Activated naive CD4-positive, alpha-beta T cell treated with anti-CD3 and anti-CD28 coated beads for 36 hours (primary cell): Measurements from ENCODE around the gene FIBP. TPM values are rescaled to one million over a fixed set of nuclear protein-coding genes. Genes with fewer than 3 reads are reported as not detected.

ENCODE experiments used
- CTCF ChIA-PET: fragments of 350-600 bp; sonication (Branson Sonifier 250); formaldehyde crosslinking; loops from one replicate; lab custom pipeline; 2021; ENCODE audit warnings: antibody characterized with exemption; lab: Charles Lee
- DNase-seq: peaks from one replicate; pipeline ENCODE4 v3.0.0-alpha.2; 2020
- H3K27ac Mint-ChIP-seq: one replicate; pipeline ENCODE4 v1.8.0; 2021; ENCODE audit warnings: mild to moderate bottlenecking, mixed read lengths
- H3K27me3 Mint-ChIP-seq: one replicate; pipeline ENCODE4 v1.8.0; 2021; ENCODE audit warnings: low read depth, mixed read lengths
- H3K36me3 Mint-ChIP-seq: one replicate; pipeline ENCODE4 v1.8.0; 2021; ENCODE audit warnings: low read depth, mixed read lengths
- H3K4me1 Mint-ChIP-seq: one replicate; pipeline ENCODE4 v1.8.0; 2021; ENCODE audit warnings: low read depth, mixed read lengths
- H3K4me3 Mint-ChIP-seq: one replicate; pipeline ENCODE4 v1.8.0; 2021; ENCODE audit warnings: mild to moderate bottlenecking, moderate library complexity, mixed read lengths
- H3K9me3 Mint-ChIP-seq: one replicate; pipeline ENCODE4 v1.8.0; 2021; ENCODE audit warnings: mixed read lengths
- intact Hi-C: fragments of 100-400 bp; cut with micrococcal nuclease; formaldehyde crosslinking; loops from one replicate; pipeline ENCODE4 v1.15.1; 2023
- total RNA-seq, 2 experiments: library from RNA; stranded (reverse); gene quantifications; one replicate each; pipeline ENCODE4 v1.2.3, GENCODE V29; 2021

The FIBP gene
- total RNA-seq, 2 experiments from 2014 or later = 83.1 to 86.6 TPM

GRCh38 chr11:65886826-65887722 is 1.2 kb downstream of the FIBP start:
- intact Hi-C loops = no loop called here
- peak overlapping the region; percentile 95 for H3K27ac Mint-ChIP-seq
- peaks cover 33% of the 10 kb centered on the region for H3K36me3 Mint-ChIP-seq
- H3K27me3 Mint-ChIP-seq = no peaks in the 10 kb centered on the region
- no peak for DNase-seq
- H3K9me3 Mint-ChIP-seq = no peaks in the 10 kb centered on the region
- peak overlapping the region; percentile 97 for H3K4me3 Mint-ChIP-seq
- H3K4me1 Mint-ChIP-seq = peaks cover 52% of the 10 kb centered on the region
- CTCF ChIA-PET = interaction anchor here (0.6 to 14.7 kb wide), 23 partner anchors 9 to 520 kb away, joined by 3 to 178 read pairs (median 5); partner anchors contain the start of genes BANF1, CFL1, EFEMP2 and EIF1AD

- CTCF ChIA-PET = interaction anchor here (0.7 to 14.7 kb wide), 26 partner anchors 8 to 174 kb away, joined by 3 to 178 read pairs (median 8); partner anchors contain the start of genes CFL1, EFEMP2, MUS81 and SNX32
- Mint-ChIP-seq H3K4me1 (peaks cover 57% of the 10 kb centered on the region), H3K9me3 (no peaks in the 10 kb centered on the region), H3K27me3 (no peaks in the 10 kb centered on the region), H3K4me3 (peak overlapping the region; percentile 97), H3K36me3 (peaks cover 29% of the 10 kb centered on the region), H3K27ac (no peak overlapping the region)
- no peak for DNase-seq
- intact Hi-C loops = loop anchor here (2.0 kb wide), 1 partner anchor 25 kb away; no protein-coding TSS in a partner anchor
Measured at GRCh38 chr11:65885808-65886536, 2.3 kb downstream of the FIBP start.

DNA sequence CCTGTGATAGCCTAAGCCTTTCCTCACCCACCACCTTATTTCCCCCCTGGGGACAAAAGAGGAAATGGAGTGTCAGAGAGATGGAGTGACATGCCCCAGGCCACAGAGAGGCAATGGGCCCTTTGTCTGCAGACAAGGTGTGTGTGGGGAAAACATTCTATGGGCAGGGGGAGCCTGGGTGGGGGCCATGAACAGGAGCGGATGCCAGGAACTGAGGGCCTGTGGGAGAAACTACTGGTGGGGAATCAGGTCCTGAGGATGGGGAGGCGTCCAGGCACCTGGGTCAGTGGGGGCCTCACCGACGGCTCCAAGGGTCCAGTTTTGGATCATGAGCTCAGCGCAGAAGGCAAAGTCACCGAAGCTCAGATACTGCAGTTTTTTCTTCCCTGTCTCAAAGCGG is 3.0 kb downstream of the FIBP start:
- CTCF ChIA-PET = interaction anchor here (0.6 to 14.7 kb wide), 41 partner anchors 10 to 404 kb away, joined by 3 to 178 read pairs (median 6); partner anchors contain the start of genes CFL1, EFEMP2, MUS81 and SART1
- no peaks in the 10 kb centered on the region for H3K27me3 Mint-ChIP-seq
- no peak for DNase-seq
- H3K36me3 Mint-ChIP-seq = peaks cover 29% of the 10 kb centered on the region
- intact Hi-C loops = loop anchor here (2.0 kb wide), 1 partner anchor 26 kb away; no protein-coding TSS in a partner anchor
- no peaks in the 10 kb centered on the region for H3K9me3 Mint-ChIP-seq
- no peak overlapping the region for H3K27ac Mint-ChIP-seq
- peaks cover 63% of the 10 kb centered on the region for H3K4me1 Mint-ChIP-seq
- H3K4me3 Mint-ChIP-seq = no peak overlapping the region

- peaks cover 63% of the 10 kb centered on the region for H3K4me1 Mint-ChIP-seq
- H3K27ac Mint-ChIP-seq = peak overlapping the region; percentile 80
Measured at GRCh38 chr11:65884716-65885092, 3.6 kb downstream of the FIBP start.

GRCh38 chr11:65883786-65884715 is 4.2 kb downstream of the FIBP start:
- H3K27me3 Mint-ChIP-seq = no peaks in the 10 kb centered on the region
- H3K9me3 Mint-ChIP-seq = no peaks in the 10 kb centered on the region
- H3K36me3 Mint-ChIP-seq = peaks cover 29% of the 10 kb centered on the region
- CTCF ChIA-PET = interaction anchor here (0.6 to 14.7 kb wide), 43 partner anchors 10 to 1101 kb away, joined by 3 to 178 read pairs (median 5); partner anchors contain the start of genes CFL1, EFEMP2, MUS81 and SART1
- intact Hi-C loops = loop anchor here (1.0 to 2.0 kb wide), 2 partner anchors 27 to 105 kb away; no protein-coding TSS in a partner anchor
- H3K4me3 Mint-ChIP-seq = no peak overlapping the region
- H3K27ac Mint-ChIP-seq = peak overlapping the region; percentile 80
- DNase-seq = no peak
- peaks cover 63% of the 10 kb centered on the region for H3K4me1 Mint-ChIP-seq

More at GRCh38 chr11:65884716-65885092, 3.6 kb downstream of the FIBP start:
- peak; percentile 86 for DNase-seq
- H3K4me3 Mint-ChIP-seq = no peak overlapping the region
- no peaks in the 10 kb centered on the region for H3K27me3 Mint-ChIP-seq
- CTCF ChIA-PET = interaction anchor here (0.6 to 14.7 kb wide), 47 partner anchors 11 to 1102 kb away, joined by 3 to 178 read pairs (median 5); partner anchors contain the start of genes CFL1, EFEMP2, MUS81 and SART1
- peaks cover 29% of the 10 kb centered on the region for H3K36me3 Mint-ChIP-seq
- no peaks in the 10 kb centered on the region for H3K9me3 Mint-ChIP-seq
- intact Hi-C loops = loop anchor here (1.0 to 2.0 kb wide), 2 partner anchors 26 to 105 kb away; no protein-coding TSS in a partner anchor

GRCh38 chr11:65883058-65883761 is 5.1 kb downstream of the FIBP start:
- Mint-ChIP-seq H3K27ac (no peak overlapping the region), H3K9me3 (no peaks in the 10 kb centered on the region)

DNA sequence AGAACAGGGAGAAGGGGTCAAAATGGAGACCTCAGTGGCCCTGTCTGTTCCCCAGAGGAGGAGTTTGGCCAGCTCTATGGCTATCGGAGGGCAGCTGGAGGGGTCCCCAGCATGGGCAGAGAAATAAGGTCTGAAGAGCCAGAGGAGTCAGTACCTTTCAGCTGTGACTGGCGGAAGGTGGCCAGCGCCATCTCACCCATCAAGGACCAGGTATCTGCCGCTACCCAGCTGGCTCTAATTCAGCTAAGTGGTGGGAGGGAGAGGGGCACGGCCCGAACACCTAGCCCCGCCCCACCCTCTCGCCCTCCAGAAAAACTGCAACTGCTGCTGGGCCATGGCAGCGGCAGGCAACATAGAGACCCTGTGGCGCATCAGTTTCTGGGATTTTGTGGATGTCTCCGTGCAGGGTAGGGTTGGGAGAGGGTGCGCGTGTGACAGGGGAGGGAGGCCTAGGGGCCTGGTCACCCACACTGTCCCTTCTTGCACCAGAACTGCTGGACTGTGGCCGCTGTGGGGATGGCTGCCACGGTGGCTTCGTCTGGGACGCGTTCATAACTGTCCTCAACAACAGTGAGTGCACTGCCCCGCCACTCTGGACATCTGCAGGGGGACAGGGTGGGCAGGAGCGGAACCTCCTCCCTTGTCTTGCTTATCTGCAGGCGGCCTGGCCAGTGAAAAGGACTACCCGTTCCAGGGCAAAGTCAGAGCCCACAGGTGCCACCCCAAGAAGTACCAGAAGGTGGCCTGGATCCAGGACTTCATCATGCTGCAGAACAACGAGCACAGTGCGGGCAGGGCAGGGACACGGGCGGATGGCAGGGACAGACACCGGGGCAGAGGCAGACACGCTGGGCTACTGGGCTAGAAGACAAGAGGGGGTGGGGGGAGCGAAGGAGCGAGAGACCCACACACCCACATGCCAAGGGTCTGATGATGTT is 5.9 kb downstream of the FIBP start:
- no peak overlapping the region for H3K4me3 Mint-ChIP-seq

More at GRCh38 chr11:65883058-65883761, 5.1 kb downstream of the FIBP start:
- no peaks in the 10 kb centered on the region for H3K27me3 Mint-ChIP-seq
- H3K4me3 Mint-ChIP-seq = no peak overlapping the region
- peaks cover 27% of the 10 kb centered on the region for H3K36me3 Mint-ChIP-seq
- intact Hi-C loops = no loop called here
- H3K4me1 Mint-ChIP-seq = peaks cover 64% of the 10 kb centered on the region
- CTCF ChIA-PET = interaction anchor here (0.7 to 14.7 kb wide), 13 partner anchors 12 to 112 kb away, joined by 3 to 178 read pairs (median 10); partner anchors contain the start of genes CFL1, EFEMP2 and MUS81
- no peak for DNase-seq

DNA sequence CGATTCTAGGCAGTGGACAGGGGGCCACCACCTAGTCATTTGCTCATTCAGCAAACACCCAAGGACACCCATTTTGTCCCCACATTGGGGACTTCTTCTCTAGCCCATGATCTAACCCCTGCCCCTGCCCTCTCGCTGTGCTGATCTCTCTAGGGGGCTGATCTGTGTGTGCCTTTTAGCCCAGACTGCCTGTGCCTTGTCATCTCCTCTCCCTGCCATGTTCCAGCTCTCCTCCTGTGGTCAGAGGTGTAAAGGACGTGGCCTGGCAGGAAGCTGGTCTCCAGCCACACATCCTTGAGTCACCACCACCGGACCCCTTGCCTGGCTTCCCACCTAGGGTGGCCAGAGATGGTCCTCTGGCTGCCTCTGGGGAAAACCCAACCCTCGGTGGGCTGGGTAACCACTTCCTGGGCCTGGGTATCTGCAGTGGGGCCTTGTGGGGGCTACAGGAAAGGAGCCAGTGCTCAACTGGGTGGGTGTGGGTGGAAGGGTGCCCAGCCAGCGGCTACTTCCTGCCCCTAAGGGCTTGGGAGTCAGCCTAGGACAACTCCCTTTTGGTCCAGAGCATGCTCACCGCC is 7.3 kb downstream of the FIBP start:
- Mint-ChIP-seq H3K4me3 (no peak overlapping the region), H3K27me3 (no peaks in the 10 kb centered on the region), H3K27ac (peak overlapping the region; percentile 7), H3K4me1 (peaks cover 51% of the 10 kb centered on the region), H3K9me3 (no peaks in the 10 kb centered on the region), H3K36me3 (peaks cover 15% of the 10 kb centered on the region)
- CTCF ChIA-PET = interaction anchor here (0.6 to 14.7 kb wide), 2 partner anchors 20 to 465 kb away, joined by 3 to 178 read pairs; partner anchors contain the start of genes CFL1 and MUS81
- no peak for DNase-seq
- intact Hi-C loops = no loop called here

More for the DNA sequence above, 5.9 kb downstream of the FIBP start:
- H3K27ac Mint-ChIP-seq = no peak overlapping the region
- H3K27me3 Mint-ChIP-seq = no peaks in the 10 kb centered on the region
- H3K36me3 Mint-ChIP-seq = peaks cover 25% of the 10 kb centered on the region
- peaks cover 58% of the 10 kb centered on the region for H3K4me1 Mint-ChIP-seq
- no peak for DNase-seq
- CTCF ChIA-PET = interaction anchor here (0.7 to 14.7 kb wide), 4 partner anchors 8 to 112 kb away, joined by 3 to 178 read pairs (median 3); partner anchors contain the start of genes CCDC85B, CFL1 and MUS81
- no peaks in the 10 kb centered on the region for H3K9me3 Mint-ChIP-seq
- intact Hi-C loops = no loop called here

GRCh38 chr11:65880027-65880426 is 8.2 kb downstream of the FIBP start:
- Mint-ChIP-seq H3K9me3 (no peaks in the 10 kb centered on the region), H3K36me3 (peaks cover 12% of the 10 kb centered on the region), H3K27ac (no peak overlapping the region), H3K4me1 (peaks cover 48% of the 10 kb centered on the region), H3K27me3 (no peaks in the 10 kb centered on the region), H3K4me3 (no peak overlapping the region)
- intact Hi-C loops = no loop called here
- no peak for DNase-seq
- CTCF ChIA-PET = interaction anchor here (14.7 kb wide), 1 partner anchor 19 kb away, joined by 178 read pairs; the partner anchor contains the start of genes CFL1 and MUS81
